Aorta (tissue), 5 donors: ENCODE measurements around the gene GJA5. TPM values are rescaled to one million over a fixed set of nuclear protein-coding genes. Genes with fewer than 3 reads are reported as not detected.

Experiments
- ATAC-seq: fragments of 200-7000 bp; cut with Tn5 transposase; one replicate; pipeline ENCODE4 v1.9.1; 2022; ENCODE audit warnings: moderate library complexity; ENCODE audit not compliant: low FRiP score
- DNase-seq, 2 donors: peaks; one replicate each; pipeline ENCODE4 v3.0.0-alpha.2; 2020
- H3K27ac ChIP-seq, 2 donors: one replicate each; pipeline ENCODE4 v1.5.1; 2013; ENCODE audit warnings: low read length in 2 of 2, mild to moderate bottlenecking in 2 of 2, moderate library complexity in 2 of 2, control low read depth in 1 of 2, inconsistent platforms in 1 of 2, low read depth in 1 of 2
- H3K27me3 ChIP-seq, 2 donors: one replicate each; pipeline ENCODE4 v1.6.1; 2013; ENCODE audit warnings: control low read depth in 1 of 2, low read length in 1 of 2, mild to moderate bottlenecking in 1 of 2, moderate library complexity in 1 of 2; ENCODE audit not compliant: insufficient read depth in 2 of 2, control insufficient read depth in 1 of 2
- H3K36me3 ChIP-seq, 2 donors: one replicate each; pipeline ENCODE4 v1.6.1; 2013; ENCODE audit warnings: control low read depth in 1 of 2, low read length in 1 of 2, mild to moderate bottlenecking in 1 of 2; ENCODE audit not compliant: insufficient read depth in 2 of 2, control insufficient read depth in 1 of 2
- H3K4me1 ChIP-seq, 2 donors: one replicate each; pipeline ENCODE4 v1.6.1; 2013; ENCODE audit warnings: low read length in 2 of 2, control low read depth in 1 of 2, mild to moderate bottlenecking in 1 of 2, moderate library complexity in 1 of 2; ENCODE audit not compliant: insufficient read depth in 2 of 2, control insufficient read depth in 1 of 2
- H3K4me3 ChIP-seq, 2 donors: one replicate each; pipeline ENCODE4 v1.5.1; 2013; ENCODE audit warnings: low read length in 2 of 2, control low read depth in 1 of 2, mild to moderate bottlenecking in 1 of 2
- H3K9me3 ChIP-seq: one replicate; pipeline ENCODE4 v1.6.1; 2013; ENCODE audit warnings: mild to moderate bottlenecking, low read length; ENCODE audit not compliant: control insufficient read depth
- WGBS, 2 donors: extraction: QIAGEN DNeasy Blood & Tissue Kit; methylation state at CpG; one replicate each; pipeline ENCODE4 v1.1.7; 2013; 5-methylcytosine and 5-hydroxymethylcytosine counted together
- intact Hi-C, 2 donors: fragments of 100-400 bp; cut with DNase I; formaldehyde crosslinking; loops; one replicate each; pipeline versions ENCODE4 v1.14.2 to v1.15.0; 2022
- polyA plus RNA-seq, 2 donors: library from polyadenylated mRNA; stranded (reverse); fragments of 200-250 nt; gene quantifications; one replicate each; pipeline ENCODE4 v1.2.3, GENCODE V29; 2013
- total RNA-seq, 2 donors: library from RNA; stranded (reverse); fragmentation: NEBNext Ultra II Directional; extraction: Animal tissue kit (Norgen Biotek cat#: 25700); gene quantifications; one replicate each; pipeline ENCODE4 v1.2.1, GENCODE V29; 2021
- donor health status: healthy with polysubstance abuse.
- donor health status: Bipolar disorder and iron deficiency.
- donor health status: DM: no; HTN: no; CAD: no.
- donor health status: DM: no; HTN: no; CAD: no.
- donor health status: DM: yes; HTN: yes; CAD: no.

GJA5 gene
- total and polyA plus RNA-seq, 4 donors, result 7.5 to 77.2 (median 38.3) TPM

GRCh38 chr1:147726168-147726567 is 34.2 kb downstream of the GJA5 start:
- WGBS, 2 donors, result 76% methylated on average over 2 of the region's 2 CpGs
- no peak overlapping the region for H3K4me3 ChIP-seq
- no peak for ATAC-seq
- no peaks in the 10 kb centered on the region for H3K27me3 ChIP-seq
- H3K9me3 ChIP-seq, result no peaks in the 10 kb centered on the region
- H3K4me1 ChIP-seq, result no peaks in the 10 kb centered on the region
- intact Hi-C loops, result no loop called here
- H3K36me3 ChIP-seq, result no peaks in the 10 kb centered on the region
- no peak overlapping the region for H3K27ac ChIP-seq
- no peak for DNase-seq

GRCh38 chr1:147725685-147726084 is 34.7 kb downstream of the GJA5 start:
- WGBS, 2 donors, result 94 to 95% methylated on average over 3 of the region's 3 CpGs
- intact Hi-C loops, result no loop called here
- H3K27me3 ChIP-seq, result no peaks in the 10 kb centered on the region
- no peak overlapping the region for H3K4me3 ChIP-seq
- no peaks in the 10 kb centered on the region for H3K36me3 ChIP-seq
- no peaks in the 10 kb centered on the region for H3K9me3 ChIP-seq
- H3K4me1 ChIP-seq, result no peaks in the 10 kb centered on the region
- DNase-seq (no peak), ATAC-seq (no peak)
- H3K27ac ChIP-seq, result no peak overlapping the region

GRCh38 chr1:147723691-147724323 is 36.6 kb downstream of the GJA5 start:
- ATAC-seq (peak; percentile 66), DNase-seq (peak; percentile 54 to 78)
- 44 to 49% methylated on average over 7 of the region's 7 CpGs for WGBS, 2 donors
- Histone ChIP-seq H3K27ac (no peak overlapping the region), H3K36me3 (no peaks in the 10 kb centered on the region), H3K4me1 (no peaks in the 10 kb centered on the region), H3K4me3 (no peak overlapping the region), H3K9me3 (no peaks in the 10 kb centered on the region), H3K27me3 (no peaks in the 10 kb centered on the region)
- intact Hi-C loops, result loop anchor here (1.0 kb wide), 1 partner anchor 168 kb away; no protein-coding TSS in a partner anchor

- Histone ChIP-seq H3K9me3 (no peaks in the 10 kb centered on the region), H3K27me3 (no peaks in the 10 kb centered on the region), H3K4me3 (no peak overlapping the region), H3K4me1 (no peaks in the 10 kb centered on the region), H3K27ac (no peak overlapping the region), H3K36me3 (no peaks in the 10 kb centered on the region)
- WGBS, 2 donors, result 82 to 85% methylated on average over 2 of the region's 2 CpGs
- no peak for DNase-seq
- intact Hi-C loops, result no loop called here
- ATAC-seq, result no peak
Observed at GRCh38 chr1:147722124-147722523, 38.3 kb downstream of the GJA5 start.

- Histone ChIP-seq H3K4me1 (no peaks in the 10 kb centered on the region), H3K27me3 (no peaks in the 10 kb centered on the region), H3K9me3 (no peaks in the 10 kb centered on the region), H3K4me3 (no peak overlapping the region), H3K36me3 (no peaks in the 10 kb centered on the region), H3K27ac (no peak overlapping the region)
- no peak for DNase-seq
- WGBS, 2 donors, result 58 to 64% methylated on average over 1 of the region's 1 CpG
- ATAC-seq, result no peak
- intact Hi-C loops, result no loop called here
Observed at GRCh38 chr1:147721716-147722115, 38.7 kb downstream of the GJA5 start.

- intact Hi-C loops, result no loop called here
- ATAC-seq (no peak), DNase-seq (no peak)
- Histone ChIP-seq H3K27ac (no peak overlapping the region), H3K27me3 (no peaks in the 10 kb centered on the region), H3K4me1 (no peaks in the 10 kb centered on the region), H3K9me3 (no peaks in the 10 kb centered on the region), H3K4me3 (no peak overlapping the region), H3K36me3 (no peaks in the 10 kb centered on the region)
- WGBS, 2 donors, result 94 to 97% methylated on average over 4 of the region's 4 CpGs
Observed at GRCh38 chr1:147720557-147720956, 39.8 kb downstream of the GJA5 start.

- DNase-seq (no peak), ATAC-seq (no peak)
- no peaks in the 10 kb centered on the region for H3K4me1 ChIP-seq
- H3K9me3 ChIP-seq, result no peaks in the 10 kb centered on the region
- H3K36me3 ChIP-seq, result no peaks in the 10 kb centered on the region
- WGBS, 2 donors, result 64 to 67% methylated on average over 7 of the region's 7 CpGs
- intact Hi-C loops, result no loop called here
- H3K27ac ChIP-seq, result no peak overlapping the region
- H3K27me3 ChIP-seq, result no peaks in the 10 kb centered on the region
- H3K4me3 ChIP-seq, result no peak overlapping the region
Observed at GRCh38 chr1:147719711-147720225, 40.6 kb downstream of the GJA5 start.

- no peaks in the 10 kb centered on the region for H3K9me3 ChIP-seq
- H3K27ac ChIP-seq, result no peak overlapping the region
- H3K27me3 ChIP-seq, result no peaks in the 10 kb centered on the region
- no peak for ATAC-seq
- WGBS, 2 donors, result 90 to 92% methylated on average over 7 of the region's 7 CpGs
- no peaks in the 10 kb centered on the region for H3K36me3 ChIP-seq
- H3K4me1 ChIP-seq, result no peaks in the 10 kb centered on the region
- DNase-seq, result no peak
- intact Hi-C loops, result no loop called here
- H3K4me3 ChIP-seq, result no peak overlapping the region
Observed at GRCh38 chr1:147719029-147719698, 41.2 kb downstream of the GJA5 start.

- H3K27me3 ChIP-seq, result no peaks in the 10 kb centered on the region
- ATAC-seq (no peak), DNase-seq (peak in 1 of 2 donors; percentile 45)
- H3K9me3 ChIP-seq, result no peaks in the 10 kb centered on the region
- H3K36me3 ChIP-seq, result no peaks in the 10 kb centered on the region
- WGBS, 2 donors, result 74 to 76% methylated on average over 4 of the region's 4 CpGs
- no peak overlapping the region for H3K27ac ChIP-seq
- no peak overlapping the region for H3K4me3 ChIP-seq
- intact Hi-C loops, result no loop called here
- no peaks in the 10 kb centered on the region for H3K4me1 ChIP-seq
Observed at GRCh38 chr1:147717706-147718097, 42.7 kb downstream of the GJA5 start.
